GM23338 (cell line): ENCODE data around the gene HIF3A. TPM values are rescaled to one million over a fixed set of nuclear protein-coding genes. Genes with fewer than 3 reads are reported as not detected.
A peak's percentile ranks its signal among the peaks of the same experiment; 100 is the strongest.
"Not testable (repeated sequence)": the region's sequence is repeated elsewhere in the genome, so short reads cannot be mapped to it uniquely, and the experiment has no call there.

Source experiments
- ATAC-seq: fragments of 200-7000 bp; cut with Tn5 transposase; 3 replicates; pipeline ENCODE4 v1.9.1; 2020
- DNase-seq: peaks from one replicate; pipeline ENCODE4 v3.0.0-alpha.2; 2015; ENCODE audit warnings: low spot score
- H2AFZ ChIP-seq: fragments of 200-600 bp; sonication (generic); 2 replicates; pipeline ENCODE4 v1.8.0; 2016; ENCODE audit warnings: antibody characterized with exemption, mild to moderate bottlenecking, moderate library complexity
- H3F3A ChIP-seq: fragments of 200-600 bp; sonication (generic); replicated peaks from 2 replicates; pipeline ENCODE4 v1.8.0; 2017; ENCODE audit warnings: antibody characterized with exemption, mixed run types, low read depth
- H3K27ac ChIP-seq: fragments of 200-600 bp; sonication (generic); 2 replicates; pipeline ENCODE4 v1.6.1; 2016; ENCODE audit warnings: low read depth
- H3K27me3 ChIP-seq: fragments of 200-600 bp; sonication (generic); 2 replicates; pipeline ENCODE4 v1.8.0; 2016; ENCODE audit warnings: mild to moderate bottlenecking, mixed run types, moderate library complexity; ENCODE audit not compliant: insufficient read depth
- H3K36me3 ChIP-seq: fragments of 200-600 bp; sonication (generic); 2 replicates; pipeline ENCODE4 v1.8.0; 2016; ENCODE audit warnings: mild to moderate bottlenecking; ENCODE audit not compliant: insufficient read depth
- H3K4me1 ChIP-seq: fragments of 200-600 bp; sonication (generic); 2 replicates; pipeline ENCODE4 v1.8.0; 2016; ENCODE audit warnings: mild to moderate bottlenecking, moderate library complexity; ENCODE audit not compliant: insufficient read depth
- H3K4me2 ChIP-seq: fragments of 200-600 bp; sonication (generic); 2 replicates; pipeline ENCODE4 v1.7.1; 2017; ENCODE audit warnings: mixed run types
- H3K4me3 ChIP-seq: fragments of 200-600 bp; sonication (generic); 2 replicates; pipeline ENCODE4 v1.6.1; 2016; ENCODE audit warnings: mixed run types
- H3K79me2 ChIP-seq: fragments of 200-600 bp; sonication (generic); replicated peaks from 2 replicates; pipeline ENCODE4 v1.8.0; 2017; ENCODE audit warnings: mild to moderate bottlenecking; ENCODE audit not compliant: insufficient read depth
- H3K9me2 ChIP-seq: fragments of 200-600 bp; sonication (generic); 2 replicates; pipeline ENCODE4 v1.8.0; 2017; ENCODE audit not compliant: insufficient read depth
- H4K20me1 ChIP-seq: fragments of 200-600 bp; sonication (generic); replicated peaks from 2 replicates; pipeline ENCODE4 v1.8.0; 2017; ENCODE audit warnings: mild to moderate bottlenecking; ENCODE audit not compliant: insufficient read depth
- H3K27ac Mint-ChIP-seq: 2 replicates; pipeline ENCODE4 v1.8.0; 2020; ENCODE audit warnings: inconsistent platforms, mild to moderate bottlenecking, moderate library complexity, mixed read lengths
- H3K27me3 Mint-ChIP-seq: 3 replicates; pipeline ENCODE4 v1.8.0; 2022; ENCODE audit warnings: low read depth, mild to moderate bottlenecking, moderate library complexity, mixed read lengths, inconsistent platforms; ENCODE audit not compliant: insufficient read depth, poor library complexity
- H3K36me3 Mint-ChIP-seq: 3 replicates; pipeline ENCODE4 v1.8.0; 2021; ENCODE audit warnings: low read depth, mild to moderate bottlenecking, inconsistent platforms, moderate library complexity, mixed read lengths
- H3K4me1 Mint-ChIP-seq: 3 replicates; pipeline ENCODE4 v1.8.0; 2020; ENCODE audit warnings: mild to moderate bottlenecking, inconsistent platforms, mixed read lengths
- H3K4me3 Mint-ChIP-seq: 3 replicates; pipeline ENCODE4 v1.8.0; 2021; ENCODE audit warnings: moderate library complexity, mild to moderate bottlenecking, inconsistent platforms, mixed read lengths
- H3K9me3 Mint-ChIP-seq: 3 replicates; pipeline ENCODE4 v1.8.0; 2020; ENCODE audit warnings: moderate library complexity, mild to moderate bottlenecking, inconsistent platforms, mixed read lengths
- CTCF ChIP-seq, 2 experiments: fragments of 200-600 bp in 1 of 2; sonication (generic) in 1 of 2; conservative IDR thresholded peaks; 2 replicates each; pipeline versions ENCODE4 v1.5.1 to v1.6.1; 2016 to 2017; ENCODE audit warnings: antibody characterized with exemption in 2 of 2, low read depth in 2 of 2, mild to moderate bottlenecking in 2 of 2, moderate library complexity in 1 of 2
- ZNF462 ChIP-seq: fragments of 250-450 bp; sonication (Bioruptor Pico); IDR thresholded peaks from 2 replicates; pipeline ENCODE4 v1.5.0; 2020; ENCODE audit warnings: mild to moderate bottlenecking, moderate library complexity
- polyA plus RNA-seq: library from polyadenylated mRNA; unstranded; fragments of >200 nt; fragmentation: Nextera tagmentation; extraction: Ambion mirVana; gene quantifications from 2 replicates; pipeline ENCODE4 v1.2.1, GENCODE V29; 2016
- total RNA-seq: library from RNA; depleted of rRNA; stranded (reverse); fragments of >200 nt; shearing (Covaris generic); gene quantifications from 2 replicates; pipeline ENCODE4 v1.2.3, GENCODE V29; 2014

HIF3A gene
- total and polyA plus RNA-seq, 2 experiments from 2014 or later, result 20.4 to 70.5 TPM

GRCh38 chr19:46261501-46261900 lies 35.3 kb upstream of the HIF3A start:
- H3K4me3 ChIP-seq, H3K27ac Mint-ChIP-seq, H3K4me1 Mint-ChIP-seq, H3K4me2 ChIP-seq, H3K27me3 Mint-ChIP-seq, H3K9me3 Mint-ChIP-seq, H3K4me1 ChIP-seq, H3K79me2 ChIP-seq, H3K27me3 ChIP-seq, H3F3A ChIP-seq, DNase-seq, H3K27ac ChIP-seq, H3K36me3 Mint-ChIP-seq, H2AFZ ChIP-seq, H4K20me1 ChIP-seq, H3K9me2 ChIP-seq, H3K4me3 Mint-ChIP-seq, ATAC-seq, H3K36me3 ChIP-seq: not testable (repeated sequence)

- not testable (repeated sequence) for DNase-seq, H3K9me2 ChIP-seq, H3K36me3 ChIP-seq, H3K4me1 ChIP-seq, H3K36me3 Mint-ChIP-seq, H3K4me2 ChIP-seq, H3K27ac Mint-ChIP-seq, H3K4me1 Mint-ChIP-seq, H3K9me3 Mint-ChIP-seq, H3F3A ChIP-seq, H3K4me3 Mint-ChIP-seq, ATAC-seq, H3K27me3 ChIP-seq, H3K27ac ChIP-seq, H4K20me1 ChIP-seq, H3K4me3 ChIP-seq, H2AFZ ChIP-seq, H3K79me2 ChIP-seq, H3K27me3 Mint-ChIP-seq
Measured at GRCh38 chr19:46262684-46263296, 34.1 kb upstream of the HIF3A start.

GRCh38 chr19:46264801-46265200 lies 32.0 kb upstream of the HIF3A start:
- not testable (repeated sequence) for H3K4me3 Mint-ChIP-seq, H3K4me3 ChIP-seq, H3K4me1 ChIP-seq, ATAC-seq, H3K4me1 Mint-ChIP-seq, H3K79me2 ChIP-seq, H3K27ac ChIP-seq, H3K36me3 ChIP-seq, H3K36me3 Mint-ChIP-seq, H3K27me3 ChIP-seq, DNase-seq, H3F3A ChIP-seq, H4K20me1 ChIP-seq, H3K9me3 Mint-ChIP-seq, H3K27me3 Mint-ChIP-seq, H2AFZ ChIP-seq, H3K27ac Mint-ChIP-seq, H3K9me2 ChIP-seq, H3K4me2 ChIP-seq

- H3K4me1 ChIP-seq, result 0 out of 2 replicates have a peak, but pooled peaks cover 5% of the 10 kb centered on the region
- H3K79me2 ChIP-seq, result no peaks in the 10 kb centered on the region
- peak; percentile 90 for TF ChIP-seq CTCF (conservative IDR thresholded peaks at IDR 0.05; ENCODE audit: low read depth in 2 of 2)
- no peak for TF ChIP-seq ZNF462 (CRISPR knock-in tag)
- H3K36me3 Mint-ChIP-seq, result no peaks in the 10 kb centered on the region
- peak; percentile 91 for DNase-seq
- no peak overlapping the region for H3K4me3 ChIP-seq
- no peaks in the 10 kb centered on the region for H3K27me3 ChIP-seq
- no peaks in the 10 kb centered on the region for H3K9me3 Mint-ChIP-seq
- 0 out of 2 replicates have a peak, but pooled peaks cover 6% of the 10 kb centered on the region for H3F3A ChIP-seq
- no peaks in the 10 kb centered on the region for H4K20me1 ChIP-seq
- no peak overlapping the region for H3K4me3 Mint-ChIP-seq
- H3K4me2 ChIP-seq, result no peak overlapping the region
- H3K4me1 Mint-ChIP-seq, result peaks cover 9% of the 10 kb centered on the region; the same call in 2 of the 3 replicates
- no peaks in the 10 kb centered on the region for H3K9me2 ChIP-seq
- H3K27me3 Mint-ChIP-seq, result peaks cover 1% of the 10 kb centered on the region
- H3K27ac Mint-ChIP-seq, result no peak overlapping the region
- peak; percentile 92 for ATAC-seq
- H3K36me3 ChIP-seq, result no peaks in the 10 kb centered on the region
- no peak overlapping the region for H3K27ac ChIP-seq
- H2AFZ ChIP-seq, result 0 out of 2 replicates have a peak overlapping the region, but pooled peaks have one; percentile 19
Measured at GRCh38 chr19:46265217-46265828, 31.5 kb upstream of the HIF3A start.
